Large intestine (tissue), 3 donors: Measurements from ENCODE around the gene AMN. TPM values are rescaled to one million over a fixed set of nuclear protein-coding genes. Genes with fewer than 3 reads are reported as not detected.

Experiments
- DNase-seq, 2 donors: peaks; one replicate each; pipeline versions ENCODE4 v3.0.0 to v3.0.0-alpha.2; 2013
- H3K27ac ChIP-seq: one replicate; pipeline ENCODE4 v1.5.1; 2013; ENCODE audit warnings: low read length
- H3K27me3 ChIP-seq: 2 replicates; pipeline ENCODE4 v1.6.1; 2013; ENCODE audit warnings: low read length; ENCODE audit not compliant: control insufficient read depth, insufficient read depth
- H3K36me3 ChIP-seq: 2 replicates; pipeline ENCODE4 v1.6.1; 2013; ENCODE audit warnings: low read length; ENCODE audit not compliant: control insufficient read depth, insufficient read depth
- H3K4me1 ChIP-seq: one replicate; pipeline ENCODE4 v1.6.1; 2013; ENCODE audit warnings: low read length; ENCODE audit not compliant: control insufficient read depth, insufficient read depth
- H3K4me3 ChIP-seq: one replicate; pipeline ENCODE4 v1.5.1; 2013; ENCODE audit warnings: low read length
- H3K9me3 ChIP-seq: one replicate; pipeline ENCODE4 v1.6.1; 2013; ENCODE audit warnings: mild to moderate bottlenecking, low read depth, low read length, moderate library complexity; ENCODE audit not compliant: control insufficient read depth
- WGBS: methylation state at CpG from one replicate; pipeline ENCODE4 v1.1.5; 2013; ENCODE audit warnings: low lambda C conversion rate; ENCODE audit not compliant: insufficient coverage; 5-methylcytosine and 5-hydroxymethylcytosine counted together
- polyA plus RNA-seq: library from polyadenylated mRNA; unstranded; fragments of 120-200 nt; gene quantifications from one replicate; pipeline ENCODE4 v1.2.1, GENCODE V29; 2013

AMN gene
- polyA plus RNA-seq, 1 donor, result 327 TPM

- H3K27me3 ChIP-seq, result no peaks in the 10 kb centered on the region
- no peaks in the 10 kb centered on the region for H3K9me3 ChIP-seq
- H3K36me3 ChIP-seq, result peaks cover 84% of the 10 kb centered on the region
- no CpG with 5 or more reads among the region's 15 CpGs for WGBS
- no peak overlapping the region for H3K4me3 ChIP-seq
- no peak overlapping the region for H3K27ac ChIP-seq
- H3K4me1 ChIP-seq, result no peaks in the 10 kb centered on the region
- DNase-seq, result no peak
Measured at GRCh38 chr14:102953100-102953499, 30.6 kb downstream of the AMN start.

GRCh38 chr14:102954081-102954789 is 31.8 kb downstream of the AMN start:
- WGBS, result no CpG with 5 or more reads among the region's 18 CpGs
- H3K27me3 ChIP-seq, result no peaks in the 10 kb centered on the region
- H3K4me1 ChIP-seq, result no peaks in the 10 kb centered on the region
- no peaks in the 10 kb centered on the region for H3K9me3 ChIP-seq
- DNase-seq, result no peak
- no peak overlapping the region for H3K27ac ChIP-seq
- H3K36me3 ChIP-seq, result peaks cover 85% of the 10 kb centered on the region
- H3K4me3 ChIP-seq, result no peak overlapping the region

- Histone ChIP-seq H3K4me3 (no peak overlapping the region), H3K27ac (no peak overlapping the region), H3K36me3 (peaks cover 81% of the 10 kb centered on the region), H3K27me3 (no peaks in the 10 kb centered on the region), H3K4me1 (no peaks in the 10 kb centered on the region), H3K9me3 (no peaks in the 10 kb centered on the region)
- no peak for DNase-seq
- WGBS, result 80% methylated on average over 2 of the region's 8 CpGs
Measured at GRCh38 chr14:102955636-102956408, 33.4 kb downstream of the AMN start.

- H3K4me3 ChIP-seq, result no peak overlapping the region
- WGBS, result no CpG with 5 or more reads among the region's 10 CpGs
- peaks cover 84% of the 10 kb centered on the region for H3K36me3 ChIP-seq
- DNase-seq, result no peak
- no peaks in the 10 kb centered on the region for H3K27me3 ChIP-seq
- no peaks in the 10 kb centered on the region for H3K4me1 ChIP-seq
- H3K9me3 ChIP-seq, result no peaks in the 10 kb centered on the region
- no peak overlapping the region for H3K27ac ChIP-seq
Measured at GRCh38 chr14:102957222-102957621, 34.8 kb downstream of the AMN start.

GRCh38 chr14:102958461-102958860 is 36.0 kb downstream of the AMN start:
- Histone ChIP-seq H3K4me1 (no peaks in the 10 kb centered on the region), H3K27me3 (no peaks in the 10 kb centered on the region), H3K36me3 (peaks cover 79% of the 10 kb centered on the region), H3K27ac (no peak overlapping the region), H3K4me3 (no peak overlapping the region), H3K9me3 (no peaks in the 10 kb centered on the region)
- no CpG with 5 or more reads among the region's 10 CpGs for WGBS
- no peak for DNase-seq

GRCh38 chr14:102962111-102962627 is 39.7 kb downstream of the AMN start:
- no peaks in the 10 kb centered on the region for H3K4me1 ChIP-seq
- H3K9me3 ChIP-seq, result peaks cover 6% of the 10 kb centered on the region
- no peaks in the 10 kb centered on the region for H3K27me3 ChIP-seq
- WGBS, result no CpG with 5 or more reads among the region's 9 CpGs
- no peak overlapping the region for H3K27ac ChIP-seq
- H3K36me3 ChIP-seq, result peaks cover 82% of the 10 kb centered on the region
- H3K4me3 ChIP-seq, result no peak overlapping the region
- no peak for DNase-seq

GRCh38 chr14:102964152-102964730 is 41.8 kb downstream of the AMN start:
- H3K4me3 ChIP-seq, result no peak overlapping the region
- H3K27me3 ChIP-seq, result no peaks in the 10 kb centered on the region
- H3K9me3 ChIP-seq, result peaks cover 6% of the 10 kb centered on the region
- no peaks in the 10 kb centered on the region for H3K4me1 ChIP-seq
- peaks cover 85% of the 10 kb centered on the region for H3K36me3 ChIP-seq
- no CpG with 5 or more reads among the region's 39 CpGs for WGBS
- no peak for DNase-seq
- H3K27ac ChIP-seq, result no peak overlapping the region

GRCh38 chr14:102965282-102965681 is 42.8 kb downstream of the AMN start:
- H3K27me3 ChIP-seq, result no peaks in the 10 kb centered on the region
- no peak overlapping the region for H3K4me3 ChIP-seq
- no peaks in the 10 kb centered on the region for H3K4me1 ChIP-seq
- no peak overlapping the region for H3K27ac ChIP-seq
- WGBS, result 75% methylated on average over 2 of the region's 3 CpGs
- H3K36me3 ChIP-seq, result peaks cover 88% of the 10 kb centered on the region
- peak; percentile 35 to 61 for DNase-seq
- H3K9me3 ChIP-seq, result peaks cover 6% of the 10 kb centered on the region

GRCh38 chr14:102965971-102966655 is 43.6 kb downstream of the AMN start:
- Histone ChIP-seq H3K9me3 (peaks cover 6% of the 10 kb centered on the region), H3K4me1 (no peaks in the 10 kb centered on the region), H3K36me3 (peaks cover 89% of the 10 kb centered on the region), H3K27me3 (no peaks in the 10 kb centered on the region), H3K4me3 (no peak overlapping the region), H3K27ac (no peak overlapping the region)
- WGBS, result 100% methylated on average over 1 of the region's 20 CpGs
- no peak for DNase-seq
